Suppressor macrophage treated with lipopolysaccharide for 1 hour (primary cell): ENCODE results near the gene CNTN1.
"Not testable (repeated sequence)": the region's sequence is repeated elsewhere in the genome, so short reads cannot be mapped to it uniquely, and the experiment has no call there.

ENCODE experiments used
- DNase-seq, 3 donors: peaks; one replicate each; pipeline ENCODE4 v3.0.0-alpha.2; 2020 to 2022

Gene CNTN1

DNA sequence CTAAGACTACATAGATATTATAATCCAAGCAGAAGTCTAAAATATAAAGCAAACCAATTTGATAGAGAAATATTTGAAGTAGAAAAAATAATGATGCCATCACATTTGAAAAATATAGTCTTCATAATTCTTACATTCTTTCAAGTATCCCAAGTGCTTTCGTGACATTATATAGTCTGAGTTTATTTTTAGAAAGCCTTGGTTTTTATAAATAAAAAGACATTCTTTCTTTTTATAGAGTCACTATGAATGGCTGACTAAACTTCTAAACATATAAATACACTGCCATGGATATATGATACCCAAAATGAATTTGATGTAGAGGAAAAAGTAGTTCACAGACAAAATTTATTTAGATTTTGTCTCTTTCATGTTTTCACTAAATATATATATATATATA, 360.8 kb downstream of the CNTN1 start:
- DNase-seq = no peak

DNA sequence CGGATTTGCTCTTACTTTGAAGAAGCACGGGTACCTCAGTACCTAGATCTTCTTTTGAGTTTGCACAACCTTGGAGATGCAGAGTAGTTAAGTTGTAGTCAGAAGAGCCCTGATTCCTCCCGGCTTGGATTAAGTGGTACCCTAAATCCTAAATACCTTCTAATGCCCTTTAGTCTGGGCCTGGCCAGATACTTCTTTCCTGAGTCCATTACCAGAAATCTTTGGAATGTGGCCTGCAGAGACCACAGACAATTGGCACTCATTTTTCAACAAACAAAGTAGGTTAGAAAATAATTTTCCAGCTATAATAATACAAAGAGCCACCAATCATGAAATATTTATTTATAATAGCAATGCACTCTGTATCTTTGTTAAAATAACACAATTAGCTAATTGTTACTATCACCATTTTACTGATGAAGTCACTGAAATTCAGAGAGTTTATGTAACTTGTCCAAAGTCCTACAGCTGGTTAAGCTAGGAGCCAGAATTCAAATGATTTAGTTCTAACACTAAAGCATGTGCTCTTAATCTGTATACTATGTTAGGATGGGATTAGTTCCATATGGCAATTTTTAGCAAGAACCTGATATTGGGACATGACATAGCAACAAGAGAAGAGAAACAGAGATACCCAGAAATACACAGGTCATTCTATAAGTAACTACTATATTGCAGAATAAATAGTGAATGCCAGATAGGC, 363.8 kb downstream of the CNTN1 start:
- no peak for DNase-seq

DNA sequence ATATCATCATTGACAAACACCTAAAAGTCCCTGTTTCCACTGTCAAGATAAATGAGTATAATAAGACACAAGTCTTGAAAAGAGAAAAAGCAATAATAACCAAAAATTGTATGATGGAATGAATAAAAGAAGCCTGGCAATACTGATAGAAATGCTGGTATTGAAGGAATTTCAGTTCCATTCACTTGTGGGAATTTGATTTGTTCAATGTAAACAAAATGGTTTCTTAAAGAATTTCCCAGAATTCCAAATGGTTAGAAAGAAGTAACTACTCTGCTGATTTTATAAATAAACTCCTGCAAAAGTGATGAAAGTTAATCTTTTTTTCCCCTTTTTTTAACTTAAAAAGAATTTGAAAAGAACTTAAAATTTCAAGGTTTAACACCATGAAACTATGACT, 366.0 kb downstream of the CNTN1 start:
- DNase-seq = no peak

DNA sequence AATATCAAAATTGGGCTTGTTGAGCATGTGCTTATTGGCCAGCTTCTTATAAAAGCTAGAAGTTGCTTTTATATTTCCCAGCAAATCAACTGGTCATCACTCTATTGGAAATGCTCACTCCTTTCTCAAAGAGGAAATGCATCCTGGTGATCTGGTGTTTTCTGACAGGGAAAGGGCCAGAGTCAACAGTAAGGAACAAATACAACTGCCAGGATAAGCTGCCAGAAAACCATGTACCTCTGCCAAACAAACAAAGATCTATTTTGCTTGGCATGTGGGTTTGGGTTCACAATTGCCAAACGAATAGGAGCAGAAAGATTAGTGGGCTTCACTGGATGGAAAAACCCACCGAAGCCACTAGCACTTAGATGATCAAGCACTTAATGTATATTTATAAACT, 369.0 kb downstream of the CNTN1 start:
- DNase-seq = no peak

DNA sequence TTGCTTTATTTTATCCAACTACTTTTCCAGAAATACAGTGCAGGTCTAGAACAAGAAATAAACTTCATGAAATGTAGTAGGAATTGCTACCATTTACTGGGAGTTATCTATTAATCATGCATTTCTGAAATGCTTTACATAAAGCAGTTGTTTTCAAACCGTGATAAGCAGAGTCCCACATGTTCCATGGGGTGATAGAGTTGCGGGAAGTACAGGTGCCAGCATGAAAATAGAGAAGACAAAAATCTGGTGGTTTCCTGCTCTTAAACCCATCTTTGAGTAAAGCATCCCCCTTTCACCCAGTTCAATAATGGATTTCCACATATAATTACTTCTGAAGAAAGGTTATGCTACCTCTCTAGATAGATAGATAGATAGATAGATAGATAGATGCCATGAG, 372.2 kb downstream of the CNTN1 start:
- DNase-seq = no peak

DNA sequence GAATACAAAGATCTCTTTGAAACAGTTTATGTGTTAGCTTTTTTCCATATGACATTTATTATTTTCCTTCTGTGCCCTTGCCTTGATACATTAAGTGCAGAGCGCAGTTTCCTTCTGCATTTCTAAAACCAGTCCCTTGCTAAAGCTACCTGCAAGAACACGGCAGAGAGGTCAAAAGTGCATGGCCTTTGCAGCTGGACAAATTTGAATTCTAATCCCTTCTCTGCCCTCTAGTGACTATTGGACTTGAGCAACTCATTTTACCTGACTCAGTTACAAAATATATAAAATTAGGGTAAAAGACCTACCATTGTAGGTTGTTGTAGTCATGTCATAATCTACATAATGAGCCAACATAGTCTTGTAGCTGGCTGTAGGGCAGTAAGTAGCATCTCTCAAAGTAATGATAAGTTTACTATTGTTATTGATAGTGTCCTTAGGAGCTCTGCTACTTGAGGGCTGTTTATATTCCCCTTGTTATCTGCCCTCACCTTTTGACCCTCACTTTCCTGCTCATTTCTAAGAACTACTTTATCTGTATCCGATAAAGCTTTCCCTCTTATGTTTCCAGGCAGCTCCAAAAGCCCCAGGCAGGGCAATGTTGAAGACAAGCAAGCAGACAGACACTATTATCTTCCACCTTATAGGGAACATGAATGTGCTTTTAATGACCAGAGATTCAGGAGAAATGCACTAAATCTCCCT, 375.9 kb downstream of the CNTN1 start:
- no peak for DNase-seq

DNA sequence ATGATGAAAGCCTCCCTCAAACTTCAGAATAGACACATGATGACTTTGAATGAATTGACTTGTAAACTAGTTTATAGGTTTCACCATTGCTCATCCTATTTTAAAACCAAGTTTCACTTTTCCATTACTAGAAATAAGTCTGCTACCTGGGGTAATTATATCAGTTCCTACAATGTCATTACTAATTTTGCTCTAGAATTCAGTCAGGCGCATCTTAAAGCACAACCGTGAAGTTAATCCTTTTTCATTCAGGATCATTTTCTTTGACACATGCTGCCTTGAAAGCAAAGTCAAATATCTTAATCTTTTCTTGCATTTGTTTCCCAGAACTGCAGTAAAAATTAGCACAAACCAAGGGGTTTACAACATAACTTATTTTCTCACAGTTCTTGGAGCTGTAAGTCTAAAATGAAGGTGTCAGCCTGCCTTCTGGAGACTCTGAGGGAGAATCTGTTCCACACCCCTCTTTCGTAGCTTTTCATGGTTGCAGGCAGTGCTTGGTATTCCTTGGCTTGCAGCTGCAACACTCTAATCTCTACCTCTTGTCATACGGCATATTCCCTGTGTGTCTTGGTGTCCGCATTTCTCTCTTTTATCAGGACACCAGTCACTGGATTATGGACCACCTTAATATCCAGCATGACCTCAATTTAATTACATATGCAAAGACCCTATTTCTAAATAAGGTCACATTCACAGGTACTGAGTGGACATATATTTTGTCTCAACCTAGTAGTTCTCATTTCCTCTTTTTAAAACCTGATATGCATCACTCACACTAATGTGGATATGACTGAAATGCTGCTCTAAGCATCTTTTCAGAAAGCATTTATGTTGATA, 381.6 kb downstream of the CNTN1 start:
- no peak for DNase-seq

DNA sequence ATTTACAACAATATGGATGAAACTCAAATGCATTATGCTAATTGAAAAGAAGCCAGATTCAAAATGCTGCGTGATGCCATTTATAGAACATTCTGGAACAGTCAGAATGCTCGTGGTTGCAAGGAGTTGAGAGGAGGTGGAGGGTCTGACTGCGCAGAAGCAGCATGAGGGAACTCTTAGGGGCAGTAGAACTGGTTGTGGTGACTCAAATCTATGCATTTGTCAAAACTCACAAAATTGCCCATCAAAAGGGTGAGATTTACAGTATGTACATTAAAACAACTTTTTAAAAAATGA, 382.2 kb downstream of the CNTN1 start:
- no peak for DNase-seq

DNA sequence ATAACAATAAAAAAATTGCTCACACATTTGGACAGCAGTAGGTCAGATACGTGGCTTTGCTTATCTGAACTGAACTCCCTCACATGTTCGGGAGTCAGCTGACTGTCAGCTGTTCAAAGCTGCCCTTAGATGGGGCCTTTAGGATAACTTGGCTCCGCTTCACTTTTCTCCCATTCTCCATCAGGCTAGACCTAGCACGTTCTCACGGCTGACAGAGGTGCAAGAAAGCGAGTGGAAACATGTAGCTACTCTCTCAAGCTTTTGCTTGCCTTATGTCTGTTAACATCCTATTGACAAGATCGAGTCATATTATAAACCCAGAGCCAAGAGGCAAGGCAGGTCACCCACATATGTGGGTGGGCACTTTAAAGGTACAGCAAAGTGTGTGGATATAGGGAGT, 383.9 kb downstream of the CNTN1 start:
- no peak for DNase-seq

DNA sequence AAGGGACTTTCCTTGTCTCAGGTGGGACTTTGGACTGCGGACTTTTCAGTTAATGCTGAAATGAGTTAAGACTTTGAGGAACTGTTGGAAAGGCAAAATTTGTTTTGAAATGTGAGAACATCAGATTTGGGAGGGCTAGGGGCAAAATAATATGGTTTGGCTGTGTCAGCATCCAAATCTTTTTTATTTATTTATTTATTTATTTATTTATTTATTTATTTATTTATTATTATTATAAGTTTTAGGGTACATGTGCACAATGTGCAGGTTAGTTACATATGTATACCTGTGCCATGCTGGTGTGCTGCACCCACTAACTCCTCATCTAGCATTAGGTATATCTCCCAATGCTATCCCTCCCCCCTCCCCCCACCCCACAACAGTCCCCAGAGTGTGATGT, 389.0 kb downstream of the CNTN1 start:
- DNase-seq = not testable (repeated sequence)

DNA sequence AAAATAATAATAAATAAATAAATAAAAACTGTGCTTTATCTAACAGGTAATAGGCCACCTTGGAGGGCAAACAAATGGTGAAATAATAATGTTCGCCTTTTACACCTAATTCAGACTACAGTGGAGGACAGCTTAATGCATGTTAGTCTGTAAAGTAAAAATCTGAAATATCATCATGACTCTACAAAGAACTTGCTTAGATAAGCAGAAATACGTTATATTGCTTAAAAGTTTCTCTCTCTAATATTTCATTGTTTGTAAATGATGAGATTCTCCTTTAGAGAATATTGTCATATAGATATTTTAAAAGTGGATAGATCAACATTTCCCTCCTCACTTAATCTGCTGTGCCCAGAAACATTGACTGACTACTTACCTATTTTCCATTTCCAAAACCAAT, 397.2 kb downstream of the CNTN1 start:
- DNase-seq = no peak

DNA sequence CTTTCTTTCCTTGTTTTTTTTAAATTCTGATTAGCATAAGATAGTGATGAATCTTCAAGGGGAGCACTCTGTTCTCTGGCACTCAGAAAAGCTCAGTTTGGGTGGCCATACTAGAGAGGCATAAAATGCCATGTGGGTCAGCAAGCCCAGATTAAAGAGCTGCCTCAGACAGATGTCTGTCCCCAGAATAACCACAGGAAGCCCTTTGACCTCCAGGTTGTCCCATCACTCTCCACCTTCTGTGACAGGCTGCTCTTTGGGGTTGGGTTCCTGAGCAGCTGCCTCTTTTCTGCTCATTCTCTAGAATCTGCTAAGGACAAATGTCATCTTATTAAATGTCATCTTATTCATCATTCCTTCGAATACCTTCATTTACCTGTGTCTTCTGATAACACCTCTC, 399.9 kb downstream of the CNTN1 start:
- no peak for DNase-seq

DNA sequence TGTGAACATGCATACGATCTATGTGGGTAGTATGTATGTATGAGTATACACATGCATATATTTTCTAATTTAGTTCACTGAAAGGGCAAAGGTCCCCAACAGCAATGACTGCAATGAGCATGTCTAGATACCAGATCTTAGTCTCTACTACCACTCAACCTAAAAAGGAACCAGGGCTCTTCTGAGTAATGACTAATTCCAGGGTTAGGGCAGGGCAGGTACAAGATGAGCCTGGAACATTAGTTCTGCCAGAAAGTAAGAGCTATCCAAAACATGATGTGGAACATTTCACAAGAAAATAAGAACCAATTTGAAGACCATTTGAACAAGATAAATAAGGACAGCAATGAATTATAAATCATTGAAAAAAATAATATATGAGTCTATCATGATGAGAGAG, 404.6 kb downstream of the CNTN1 start:
- no peak for DNase-seq

DNA sequence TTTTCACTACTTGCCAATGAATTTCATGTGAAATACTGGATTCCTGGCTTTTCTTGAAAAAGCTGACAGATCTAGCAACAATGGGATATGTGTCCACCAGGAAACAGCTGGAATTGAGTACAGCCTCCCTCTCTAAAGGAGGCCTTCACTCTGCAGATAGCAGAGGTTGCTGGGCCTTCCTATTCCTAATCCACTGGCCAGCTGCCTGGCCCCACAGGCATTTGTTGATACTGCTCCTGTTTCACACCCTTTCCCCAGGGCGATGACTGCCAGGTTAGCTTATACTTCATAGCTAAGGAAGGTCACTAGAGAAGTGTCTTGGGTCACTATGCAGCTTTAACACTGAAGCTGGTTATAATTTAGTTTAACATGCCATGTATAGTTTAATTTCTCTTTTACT, 408.3 kb downstream of the CNTN1 start:
- DNase-seq = no peak

DNA sequence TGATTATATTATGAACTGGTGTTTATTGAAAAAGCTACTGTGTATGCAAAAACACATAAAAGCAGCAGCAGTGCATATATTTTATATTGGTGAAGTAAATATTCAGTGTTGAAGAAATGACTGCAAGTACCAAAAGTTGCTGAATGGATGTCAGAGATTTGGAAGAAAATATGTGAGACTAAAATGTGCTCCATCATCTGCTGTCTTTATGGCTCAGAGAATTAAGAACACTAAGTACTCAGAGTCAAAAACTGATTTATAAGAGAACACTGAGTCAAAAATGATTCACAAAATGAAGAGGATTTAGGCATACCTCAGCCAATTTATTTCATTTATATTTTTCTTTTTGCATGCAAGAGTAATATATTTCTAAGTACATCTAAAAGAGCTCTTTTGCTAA, 409.6 kb downstream of the CNTN1 start:
- DNase-seq = no peak

DNA sequence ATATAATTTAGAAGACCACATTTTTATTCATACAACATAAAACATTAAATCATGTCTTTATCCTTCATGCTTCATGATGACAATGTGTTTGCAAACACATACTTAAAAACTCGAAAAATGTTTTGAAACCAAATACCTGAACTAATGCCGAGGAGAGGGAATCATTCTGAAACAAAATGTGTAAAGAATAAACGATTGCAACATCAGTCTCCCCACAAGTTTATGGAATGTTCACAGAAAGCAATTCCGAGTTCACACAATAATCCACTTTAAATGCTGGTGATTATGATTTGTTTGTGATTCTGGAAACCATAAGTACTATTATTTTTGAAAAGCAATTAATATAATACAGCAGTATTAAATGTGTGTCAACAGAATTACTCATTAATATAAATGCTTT, 411.4 kb downstream of the CNTN1 start:
- DNase-seq = no peak

DNA sequence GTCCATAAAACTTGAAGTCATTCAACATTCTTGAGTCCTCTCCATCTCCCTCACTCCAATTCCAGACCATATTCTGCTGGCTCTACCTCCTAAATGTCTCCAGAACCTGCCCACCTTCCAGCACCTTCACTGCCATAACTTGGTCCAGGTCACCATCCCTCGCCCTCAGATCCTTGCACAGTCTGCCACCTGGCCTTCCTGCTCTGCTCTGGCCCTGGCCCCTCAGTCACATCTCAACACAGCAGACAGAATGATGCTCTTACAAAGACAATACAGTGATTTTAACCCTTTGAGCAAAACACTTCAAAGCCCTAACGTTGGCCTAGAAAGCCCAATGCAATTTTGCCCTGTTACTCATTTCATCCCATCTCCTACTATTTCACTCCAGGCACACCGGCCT, 414.1 kb downstream of the CNTN1 start:
- DNase-seq = no peak

DNA sequence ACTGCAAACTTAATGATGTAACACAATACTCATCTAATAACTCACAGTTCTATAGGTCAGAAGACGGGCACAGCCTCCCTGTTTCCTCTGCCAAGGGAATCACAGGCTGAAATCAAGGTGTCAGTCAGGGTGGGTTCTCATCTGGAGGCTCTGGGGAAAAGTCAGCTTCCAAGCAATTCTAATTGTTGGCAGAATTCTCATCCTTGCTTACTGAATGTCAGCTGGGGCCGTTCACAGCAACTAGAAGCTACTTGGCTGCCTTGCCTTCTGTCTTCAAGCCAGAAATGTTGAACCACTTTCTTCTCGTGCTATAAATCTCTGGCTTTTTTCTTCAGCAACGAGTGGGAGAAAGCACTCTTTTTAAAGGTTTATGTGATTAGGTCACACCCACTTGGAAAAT, 415.8 kb downstream of the CNTN1 start:
- no peak for DNase-seq

DNA sequence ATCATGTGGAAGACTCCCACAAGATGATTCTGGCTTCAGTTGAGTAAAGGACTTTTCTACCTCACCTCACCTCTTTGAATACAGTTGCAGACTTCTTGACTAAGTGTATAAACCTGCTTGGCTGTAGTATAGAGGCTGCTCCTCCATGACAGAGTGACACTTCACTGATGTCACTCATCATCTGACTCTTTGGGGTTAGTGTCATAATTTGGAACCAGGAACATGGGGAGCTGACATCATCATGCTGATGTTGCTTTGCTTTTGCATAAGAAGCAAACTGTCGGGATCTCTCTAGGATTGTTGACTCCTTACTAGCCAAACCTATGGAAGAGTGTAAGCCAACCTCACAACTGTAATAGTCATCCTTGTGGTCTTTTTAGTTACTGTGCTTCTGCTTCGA, 420.7 kb downstream of the CNTN1 start:
- DNase-seq = no peak

DNA sequence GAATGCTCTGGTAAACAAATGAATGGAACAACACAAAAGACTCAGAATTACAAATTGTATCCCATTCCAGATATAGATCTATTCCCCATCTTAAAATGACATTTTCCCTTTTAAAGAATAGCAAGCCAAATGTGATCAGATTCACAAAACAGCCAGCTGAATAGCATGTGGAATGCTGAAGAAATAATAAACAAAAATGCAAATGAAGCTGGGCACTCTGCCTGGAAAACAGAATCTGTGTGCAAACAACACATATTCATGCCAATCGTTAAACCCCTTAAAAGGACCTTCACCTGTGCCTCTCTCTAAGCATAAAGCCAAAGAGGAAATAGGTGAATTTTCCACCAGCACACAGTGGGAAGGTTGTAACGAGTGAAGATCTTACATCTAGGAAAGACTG, 428.0 kb downstream of the CNTN1 start:
- no peak for DNase-seq

DNA sequence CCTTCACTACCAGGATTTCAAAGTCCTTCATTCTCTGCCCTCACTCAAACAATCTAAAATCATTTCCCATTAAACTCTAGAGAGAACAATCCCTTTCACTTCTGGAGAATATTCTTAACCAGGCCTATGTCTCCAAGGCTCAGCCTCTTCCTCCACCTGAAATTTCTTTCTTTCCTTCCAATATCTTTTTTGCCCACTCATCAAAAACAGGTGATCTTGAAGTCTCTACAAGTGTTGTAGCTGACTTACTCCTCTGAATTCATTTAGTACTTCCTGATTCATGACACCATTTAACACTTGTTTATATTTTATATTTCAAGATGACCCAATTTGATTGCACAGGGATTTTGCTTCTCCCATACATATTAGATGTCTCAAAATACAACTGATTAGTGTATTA, 429.1 kb downstream of the CNTN1 start:
- DNase-seq = no peak
